ENCODE results near the gene SLAMF6. TPM values are rescaled to one million over a fixed set of nuclear protein-coding genes. Genes with fewer than 3 reads are reported as not detected.
A peak's percentile ranks its signal among the peaks of the same experiment; 100 is the strongest.

The SLAMF6 gene
- total RNA-seq, 1 donor from 2014 or later: not detected

DNA sequence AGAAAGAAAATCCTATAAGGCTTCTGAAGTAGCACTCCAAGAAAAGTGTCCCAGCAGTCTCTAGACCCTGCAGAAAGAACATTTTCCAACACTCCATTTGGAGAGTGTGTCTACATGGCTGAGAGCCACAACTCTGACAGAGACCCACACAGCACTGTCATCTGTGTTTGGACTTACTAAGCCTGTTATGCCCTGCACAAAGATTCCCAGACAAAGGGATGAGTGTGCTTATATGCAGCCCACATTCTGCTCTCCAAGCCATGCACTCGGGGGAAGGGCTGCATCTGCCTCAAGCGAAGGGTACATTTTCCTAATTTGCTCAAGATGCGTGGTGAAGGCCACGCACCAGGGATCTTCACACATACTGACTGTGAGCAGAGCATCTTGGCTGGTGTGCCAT, 24.4 kb upstream of the SLAMF6 start:
- no peak overlapping the region for H3K27ac ChIP-seq
- TF ChIP-seq, protein P1, sequence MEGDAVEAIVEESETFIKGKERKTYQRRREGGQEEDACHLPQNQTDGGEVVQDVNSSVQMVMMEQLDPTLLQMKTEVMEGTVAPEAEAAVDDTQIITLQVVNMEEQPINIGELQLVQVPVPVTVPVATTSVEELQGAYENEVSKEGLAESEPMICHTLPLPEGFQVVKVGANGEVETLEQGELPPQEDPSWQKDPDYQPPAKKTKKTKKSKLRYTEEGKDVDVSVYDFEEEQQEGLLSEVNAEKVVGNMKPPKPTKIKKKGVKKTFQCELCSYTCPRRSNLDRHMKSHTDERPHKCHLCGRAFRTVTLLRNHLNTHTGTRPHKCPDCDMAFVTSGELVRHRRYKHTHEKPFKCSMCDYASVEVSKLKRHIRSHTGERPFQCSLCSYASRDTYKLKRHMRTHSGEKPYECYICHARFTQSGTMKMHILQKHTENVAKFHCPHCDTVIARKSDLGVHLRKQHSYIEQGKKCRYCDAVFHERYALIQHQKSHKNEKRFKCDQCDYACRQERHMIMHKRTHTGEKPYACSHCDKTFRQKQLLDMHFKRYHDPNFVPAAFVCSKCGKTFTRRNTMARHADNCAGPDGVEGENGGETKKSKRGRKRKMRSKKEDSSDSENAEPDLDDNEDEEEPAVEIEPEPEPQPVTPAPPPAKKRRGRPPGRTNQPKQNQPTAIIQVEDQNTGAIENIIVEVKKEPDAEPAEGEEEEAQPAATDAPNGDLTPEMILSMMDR (IDR thresholded peaks at IDR 0.05): no peak
- H3K4me3 ChIP-seq: no peak overlapping the region
- no peaks in the 10 kb centered on the region for H3K9me3 ChIP-seq
- DNase-seq (ENCODE audit: low spot score in 2 of 2): no peak
- intact Hi-C loops (cut with DNase I): no loop called here
- H3K27me3 ChIP-seq: no peaks in the 10 kb centered on the region
- no peaks in the 10 kb centered on the region for H3K36me3 ChIP-seq
- H3K4me1 ChIP-seq: no peaks in the 10 kb centered on the region

DNA sequence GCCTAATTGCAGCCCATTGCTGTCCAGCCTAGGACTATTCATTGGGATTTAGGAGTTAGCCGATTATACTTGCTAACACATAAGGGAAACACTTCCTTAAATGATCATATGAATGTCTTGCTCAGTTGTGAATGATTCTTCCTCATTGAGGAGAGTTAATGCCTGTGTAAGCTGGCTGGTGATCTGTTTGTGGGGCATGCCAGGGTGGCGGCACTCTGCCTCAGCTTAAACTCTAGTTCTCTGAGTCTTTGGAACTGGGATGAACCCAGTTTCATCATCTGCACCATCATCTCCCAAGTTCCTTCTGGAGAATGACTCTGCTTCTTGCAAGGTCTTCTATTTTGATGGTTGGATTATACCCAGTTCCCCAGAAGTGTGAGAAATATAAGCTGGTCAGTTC, 23.9 kb upstream of the SLAMF6 start:
- Histone ChIP-seq H3K9me3 (no peaks in the 10 kb centered on the region), H3K4me1 (no peaks in the 10 kb centered on the region), H3K27ac (no peak overlapping the region), H3K27me3 (no peaks in the 10 kb centered on the region), H3K36me3 (no peaks in the 10 kb centered on the region), H3K4me3 (no peak overlapping the region)
- intact Hi-C loops (cut with DNase I): no loop called here
- TF ChIP-seq, protein P1 (IDR thresholded peaks at IDR 0.05): no peak
- no peak for DNase-seq (ENCODE audit: low spot score in 2 of 2)

DNA sequence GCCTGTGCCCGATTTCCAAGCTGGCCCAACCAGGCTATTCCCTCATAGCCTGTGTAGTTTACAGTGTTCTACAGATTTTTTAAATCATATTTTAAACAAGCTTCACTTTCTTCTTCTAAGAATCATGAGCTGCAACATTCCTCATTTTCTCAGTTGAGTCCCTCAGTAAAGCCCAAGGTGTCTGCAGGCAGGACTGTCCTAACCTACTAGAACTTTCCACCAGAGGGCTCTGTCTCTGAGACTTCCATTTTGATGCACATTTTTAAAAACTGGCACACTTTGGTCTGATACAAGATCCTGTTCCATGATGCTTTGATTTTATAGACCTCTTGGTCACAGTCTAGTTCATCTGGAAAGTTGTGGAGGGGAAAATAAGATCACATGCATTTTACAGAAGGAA, 21.6 kb upstream of the SLAMF6 start:
- no peaks in the 10 kb centered on the region for H3K4me1 ChIP-seq
- no peak overlapping the region for H3K27ac ChIP-seq
- H3K9me3 ChIP-seq: no peaks in the 10 kb centered on the region
- intact Hi-C loops (cut with DNase I): no loop called here
- no peaks in the 10 kb centered on the region for H3K27me3 ChIP-seq
- H3K36me3 ChIP-seq: no peaks in the 10 kb centered on the region
- no peak overlapping the region for H3K4me3 ChIP-seq
- TF ChIP-seq, protein P1 (IDR thresholded peaks at IDR 0.05): peak in 2 of 3 experiments; percentile 9 to 11
- no peak for DNase-seq (ENCODE audit: low spot score in 2 of 2)

DNA sequence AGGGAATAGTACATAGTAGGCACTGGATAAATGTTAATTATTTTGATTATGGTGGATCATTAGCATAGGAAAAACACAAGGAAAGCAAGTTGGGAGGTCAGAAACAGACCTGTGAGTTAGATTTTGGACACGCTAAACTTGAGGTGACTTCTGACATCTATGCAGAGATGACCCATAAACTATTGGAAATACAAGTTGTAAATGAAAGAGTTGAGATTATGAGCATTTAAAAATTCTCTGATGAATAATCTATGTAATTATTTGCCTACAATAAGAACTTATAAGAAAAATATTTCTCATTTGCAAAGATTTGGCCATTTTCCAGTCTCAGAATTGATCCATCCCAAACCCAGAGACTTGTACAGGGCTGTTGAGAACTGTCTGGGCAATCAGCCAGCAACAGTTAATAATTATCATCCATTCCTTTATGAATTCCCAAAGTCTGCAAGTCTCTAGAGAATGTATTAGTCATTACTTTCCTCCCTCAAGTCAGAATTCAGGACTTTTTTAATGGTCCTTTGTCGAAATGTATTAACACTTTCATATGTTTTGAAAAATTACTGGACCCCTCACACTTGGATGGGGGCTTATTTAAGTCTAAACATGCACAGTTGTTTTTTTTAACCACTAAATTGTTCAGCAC, 19.4 kb upstream of the SLAMF6 start:
- DNase-seq (ENCODE audit: low spot score in 2 of 2): no peak
- Histone ChIP-seq H3K27ac (no peak overlapping the region), H3K4me1 (no peaks in the 10 kb centered on the region), H3K27me3 (no peaks in the 10 kb centered on the region), H3K4me3 (no peak overlapping the region), H3K36me3 (no peaks in the 10 kb centered on the region), H3K9me3 (no peaks in the 10 kb centered on the region)
- intact Hi-C loops (cut with DNase I): no loop called here
- TF ChIP-seq, protein P1 (IDR thresholded peaks at IDR 0.05): no peak

DNA sequence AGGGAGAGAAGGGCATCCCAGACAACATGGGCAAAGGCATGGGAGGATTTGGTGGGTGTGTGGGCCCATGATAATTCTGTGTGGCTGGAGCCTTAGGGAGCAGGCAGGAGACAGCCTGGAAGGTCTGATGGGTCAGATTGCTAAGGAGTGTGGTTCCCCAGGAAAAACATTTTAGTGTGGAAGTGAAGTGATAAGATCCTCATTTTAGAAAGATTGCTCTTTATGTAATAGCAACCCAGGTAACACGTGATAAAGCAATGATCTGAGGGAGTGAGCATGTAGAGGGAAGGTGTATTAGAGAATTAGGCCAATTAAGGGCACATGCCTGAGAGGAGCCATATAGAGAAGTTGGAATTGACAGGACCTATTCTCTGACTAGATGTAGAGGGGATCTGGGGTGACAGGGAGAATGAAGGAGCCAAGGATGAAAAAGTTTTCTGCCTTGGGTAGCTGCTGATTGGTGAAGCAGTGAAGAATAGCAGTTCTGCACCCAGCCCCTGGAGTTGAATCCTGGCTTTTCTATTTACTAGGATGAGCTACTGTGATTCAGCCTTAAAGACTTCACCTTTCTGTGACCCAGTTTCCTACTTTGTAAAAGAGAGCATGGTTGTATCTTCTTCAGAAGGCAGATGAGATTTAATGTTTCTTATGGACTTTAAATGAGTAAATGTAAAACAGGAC, 18.7 kb upstream of the SLAMF6 start:
- Histone ChIP-seq H3K4me1 (no peaks in the 10 kb centered on the region), H3K27me3 (no peaks in the 10 kb centered on the region), H3K9me3 (no peaks in the 10 kb centered on the region), H3K36me3 (no peaks in the 10 kb centered on the region), H3K4me3 (no peak overlapping the region), H3K27ac (no peak overlapping the region)
- DNase-seq (ENCODE audit: low spot score in 2 of 2): no peak
- TF ChIP-seq, protein P1 (IDR thresholded peaks at IDR 0.05): no peak
- intact Hi-C loops (cut with DNase I): no loop called here

All from ascending aorta (tissue), 2 donors.